IMR-90 (cell line): ENCODE data around the gene TCF12.
A peak's percentile ranks its signal among the peaks of the same experiment; 100 is the strongest.

Experiments
- BHLHE40 ChIP-seq: fragments of 150-350 bp; IDR thresholded peaks from 2 replicates; pipeline ENCODE4 v1.6.1; 2016; ENCODE audit warnings: mild to moderate bottlenecking, low read depth, low read length
- CEBPB ChIP-seq: IDR thresholded peaks from 2 replicates; pipeline ENCODE4 v1.6.1; 2012; ENCODE audit warnings: low read depth, low read length, improper control_type of control experiment
- ELK1 ChIP-seq: fragments of 150-350 bp; IDR thresholded peaks from 2 replicates; pipeline ENCODE4 v1.6.1; 2016; ENCODE audit warnings: low read depth, mild to moderate bottlenecking, low read length, moderate library complexity, borderline replicate concordance
- MAFK ChIP-seq: IDR thresholded peaks from 2 replicates; pipeline ENCODE4 v1.6.1; 2012; ENCODE audit warnings: low read depth, low read length, improper control_type of control experiment
- MAZ ChIP-seq: IDR thresholded peaks from 2 replicates; pipeline ENCODE4 v1.6.1; 2012; ENCODE audit warnings: low read depth, mild to moderate bottlenecking, low read length, improper control_type of control experiment, moderate library complexity, borderline replicate concordance
- MXI1 ChIP-seq: IDR thresholded peaks from 2 replicates; pipeline ENCODE4 v1.6.1; 2012; ENCODE audit warnings: low read depth, mild to moderate bottlenecking, low read length, moderate library complexity, borderline replicate concordance
- NFE2L2 ChIP-seq: fragments of 150-350 bp; IDR thresholded peaks from 2 replicates; pipeline ENCODE4 v1.6.1; 2016; ENCODE audit warnings: low read depth, mild to moderate bottlenecking, low read length
- POLR2A ChIP-seq: IDR thresholded peaks from 2 replicates; pipeline ENCODE4 v1.6.1; 2012; ENCODE audit warnings: mild to moderate bottlenecking, low read depth, low read length
- RAD21 ChIP-seq: IDR thresholded peaks from 2 replicates; pipeline ENCODE4 v1.6.1; 2012; ENCODE audit warnings: low read length, improper control_type of control experiment
- RCOR1 ChIP-seq: IDR thresholded peaks from 2 replicates; pipeline ENCODE4 v1.6.1; 2012; ENCODE audit warnings: mild to moderate bottlenecking, low read length, improper control_type of control experiment; ENCODE audit not compliant: insufficient replicate concordance
- RFX5 ChIP-seq: IDR thresholded peaks from 2 replicates; pipeline ENCODE4 v1.8.0; 2012; ENCODE audit warnings: low read depth, mild to moderate bottlenecking, low read length, moderate library complexity
- USF2 ChIP-seq: fragments of 150-350 bp; IDR thresholded peaks from 2 replicates; pipeline ENCODE4 v1.6.1; 2017; ENCODE audit warnings: mild to moderate bottlenecking, antibody characterized with exemption, low read length, low read depth
- TF ChIP-seq, protein P1 (sequence below): conservative IDR thresholded peaks from 2 replicates; pipeline ENCODE4 v1.5.1; 2012; ENCODE audit warnings: mild to moderate bottlenecking, low read depth, low read length, improper control_type of control experiment

- TF ChIP-seq, protein P1, sequence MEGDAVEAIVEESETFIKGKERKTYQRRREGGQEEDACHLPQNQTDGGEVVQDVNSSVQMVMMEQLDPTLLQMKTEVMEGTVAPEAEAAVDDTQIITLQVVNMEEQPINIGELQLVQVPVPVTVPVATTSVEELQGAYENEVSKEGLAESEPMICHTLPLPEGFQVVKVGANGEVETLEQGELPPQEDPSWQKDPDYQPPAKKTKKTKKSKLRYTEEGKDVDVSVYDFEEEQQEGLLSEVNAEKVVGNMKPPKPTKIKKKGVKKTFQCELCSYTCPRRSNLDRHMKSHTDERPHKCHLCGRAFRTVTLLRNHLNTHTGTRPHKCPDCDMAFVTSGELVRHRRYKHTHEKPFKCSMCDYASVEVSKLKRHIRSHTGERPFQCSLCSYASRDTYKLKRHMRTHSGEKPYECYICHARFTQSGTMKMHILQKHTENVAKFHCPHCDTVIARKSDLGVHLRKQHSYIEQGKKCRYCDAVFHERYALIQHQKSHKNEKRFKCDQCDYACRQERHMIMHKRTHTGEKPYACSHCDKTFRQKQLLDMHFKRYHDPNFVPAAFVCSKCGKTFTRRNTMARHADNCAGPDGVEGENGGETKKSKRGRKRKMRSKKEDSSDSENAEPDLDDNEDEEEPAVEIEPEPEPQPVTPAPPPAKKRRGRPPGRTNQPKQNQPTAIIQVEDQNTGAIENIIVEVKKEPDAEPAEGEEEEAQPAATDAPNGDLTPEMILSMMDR = no peak
- TF ChIP-seq RCOR1 (no peak), POLR2A (no peak), MXI1 (no peak), USF2 (no peak), MAFK (peak; percentile 93), NFE2L2 (no peak), RAD21 (no peak), BHLHE40 (no peak), ELK1 (no peak), CEBPB (no peak), RFX5 (no peak), MAZ (no peak)
Measured at GRCh38 chr15:57095896-57096295, 177.5 kb downstream of the TCF12 start.
